Testis (tissue), 5 donors: Measurements from ENCODE around the gene POGK. TPM values are rescaled to one million over a fixed set of nuclear protein-coding genes. Genes with fewer than 3 reads are reported as not detected.

ENCODE experiments used
- DNase-seq: peaks from one replicate; pipeline ENCODE4 v3.0.0-alpha.2; 2019
- H3K27ac ChIP-seq, 2 donors: fragments of 200-600 bp; sonication (generic); one replicate each; pipeline ENCODE4 v1.5.1; 2019
- H3K27me3 ChIP-seq: fragments of 200-600 bp; sonication (generic); one replicate; pipeline ENCODE4 v1.5.1; 2019
- H3K36me3 ChIP-seq: fragments of 200-600 bp; sonication (generic); one replicate; pipeline ENCODE4 v1.5.1; 2017; ENCODE audit warnings: low read depth; ENCODE audit errors: missing control alignments
- H3K4me1 ChIP-seq: fragments of 200-600 bp; sonication (generic); one replicate; pipeline ENCODE4 v1.5.1; 2019
- H3K4me3 ChIP-seq, 2 donors: fragments of 200-600 bp; sonication (generic); one replicate each; pipeline ENCODE4 v1.5.1; 2017 to 2019
- H3K9me3 ChIP-seq: fragments of 200-600 bp; sonication (generic); one replicate; pipeline ENCODE4 v1.5.1; 2017
- POLR2A ChIP-seq: fragments of 450-650 bp; IDR thresholded peaks from one replicate; pipeline ENCODE4 v1.6.1; 2017; ENCODE audit warnings: antibody characterized with exemption, mild to moderate bottlenecking, moderate library complexity
- WGBS, 2 donors: methylation state at CpG; one replicate each; pipeline ENCODE4 v1.1.5; 2018; 5-methylcytosine and 5-hydroxymethylcytosine counted together
- intact Hi-C: fragments of 100-400 bp; cut with DNase I; formaldehyde crosslinking; loops from one replicate; pipeline ENCODE4 v1.15.1; 2023; ENCODE audit warnings: low total_unique reads
- long read RNA-seq, 2 donors: transcript quantifications; one replicate each; lab custom pipeline, GENCODE V29; 2026
- polyA plus RNA-seq: library from polyadenylated mRNA; stranded (reverse); fragments of 350-450 nt; fragmentation: Illumina TruSeq; extraction: RNeasy Lipid Tissue Mini Kit (QIAGEN cat#74804); gene quantifications from one replicate; pipeline ENCODE4 v1.2.3, GENCODE V29; 2014; ENCODE audit warnings: low read depth, low replicate concordance; ENCODE audit not compliant: insufficient read depth
- total RNA-seq, 2 donors: library from RNA; depleted of rRNA; stranded (reverse); fragments of >200 nt; gene quantifications; one replicate each; pipeline ENCODE4 v1.2.3, GENCODE V29; 2016
- TF ChIP-seq, protein P1 (sequence below), 3 experiments: fragments of 450-650 bp in 2 of 3; fragments of 200-600 bp in 1 of 3; sonication (generic) in 1 of 3; IDR thresholded peaks; one replicate each; pipeline ENCODE4 v1.5.1; 2016 to 2019; ENCODE audit warnings: antibody characterized with exemption in 3 of 3, mild to moderate bottlenecking in 2 of 3, moderate library complexity in 1 of 3

The POGK gene, protein sequence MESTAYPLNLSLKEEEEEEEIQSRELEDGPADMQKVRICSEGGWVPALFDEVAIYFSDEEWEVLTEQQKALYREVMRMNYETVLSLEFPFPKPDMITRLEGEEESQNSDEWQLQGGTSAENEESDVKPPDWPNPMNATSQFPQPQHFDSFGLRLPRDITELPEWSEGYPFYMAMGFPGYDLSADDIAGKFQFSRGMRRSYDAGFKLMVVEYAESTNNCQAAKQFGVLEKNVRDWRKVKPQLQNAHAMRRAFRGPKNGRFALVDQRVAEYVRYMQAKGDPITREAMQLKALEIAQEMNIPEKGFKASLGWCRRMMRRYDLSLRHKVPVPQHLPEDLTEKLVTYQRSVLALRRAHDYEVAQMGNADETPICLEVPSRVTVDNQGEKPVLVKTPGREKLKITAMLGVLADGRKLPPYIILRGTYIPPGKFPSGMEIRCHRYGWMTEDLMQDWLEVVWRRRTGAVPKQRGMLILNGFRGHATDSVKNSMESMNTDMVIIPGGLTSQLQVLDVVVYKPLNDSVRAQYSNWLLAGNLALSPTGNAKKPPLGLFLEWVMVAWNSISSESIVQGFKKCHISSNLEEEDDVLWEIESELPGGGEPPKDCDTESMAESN
- total RNA-seq (10 to 100 TPM; 29.2 to 29.4 TPM), polyA plus RNA-seq (14.3 TPM)
- long read RNA-seq, donor 1, full-length matches to known transcripts: 4 of 10 reads
- long read RNA-seq, donor 1, partial matches to known transcripts: 6 of 10 reads
- long read RNA-seq, donor 1, other reads (novel, unspliced or antisense): 0 of 10 reads
- long read RNA-seq, donor 2, full-length matches to known transcripts: 4 of 4 reads
- long read RNA-seq, donor 2, partial matches to known transcripts: 0 of 4 reads
- long read RNA-seq, donor 2, other reads (novel, unspliced or antisense): 0 of 4 reads

- intact Hi-C loops: no loop called here
- peaks cover 27% of the 10 kb centered on the region for H3K4me1 ChIP-seq
Observed at GRCh38 chr1:166838766-166839599, at the start of gene POGK. POGK (plus strand) TSS chr1:166839475; CDS start chr1:166840957, 1,482 bp downstream.

DNA sequence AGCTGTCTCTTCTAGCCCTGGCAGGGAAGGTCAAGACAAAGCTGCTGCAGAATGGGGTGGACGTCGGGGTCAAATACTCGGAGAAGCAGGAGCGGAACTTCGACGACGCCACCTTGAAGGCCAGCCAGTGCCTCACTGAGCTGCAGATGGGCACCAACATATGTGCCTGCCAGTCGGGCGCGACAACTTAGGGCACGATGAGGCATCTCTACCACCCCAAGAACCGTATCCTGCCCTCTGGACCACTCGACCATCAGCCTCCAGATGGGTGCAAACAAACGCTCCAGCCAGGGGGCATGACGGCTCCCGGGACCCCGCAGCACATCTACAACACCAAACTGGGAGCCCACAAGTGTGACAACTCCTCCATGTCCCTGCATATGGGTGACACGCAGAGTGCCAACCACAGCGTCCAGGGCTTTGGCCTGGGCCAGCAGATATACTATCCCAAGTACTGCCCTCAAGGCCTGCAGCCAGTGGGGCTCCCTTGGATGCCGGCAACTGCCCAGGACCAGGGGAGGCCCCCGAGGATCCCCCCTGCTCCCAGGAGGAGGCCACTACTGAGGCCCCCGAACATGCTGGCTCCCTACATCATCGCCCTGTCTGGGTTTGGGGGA, 42.5 kb upstream of the POGK start:
- no peaks in the 10 kb centered on the region for H3K9me3 ChIP-seq

More at GRCh38 chr1:166838766-166839599, at the start of gene POGK:
- H3K4me3 ChIP-seq: peak within 1 kb of the TSS; percentile 66 to 75
- H3K9me3 ChIP-seq: no peaks in the 10 kb centered on the region
- H3K27ac ChIP-seq: peak within 1 kb of the TSS; percentile 79 to 81
- H3K27me3 ChIP-seq: no peaks in the 10 kb centered on the region
- TF ChIP-seq, protein P1, sequence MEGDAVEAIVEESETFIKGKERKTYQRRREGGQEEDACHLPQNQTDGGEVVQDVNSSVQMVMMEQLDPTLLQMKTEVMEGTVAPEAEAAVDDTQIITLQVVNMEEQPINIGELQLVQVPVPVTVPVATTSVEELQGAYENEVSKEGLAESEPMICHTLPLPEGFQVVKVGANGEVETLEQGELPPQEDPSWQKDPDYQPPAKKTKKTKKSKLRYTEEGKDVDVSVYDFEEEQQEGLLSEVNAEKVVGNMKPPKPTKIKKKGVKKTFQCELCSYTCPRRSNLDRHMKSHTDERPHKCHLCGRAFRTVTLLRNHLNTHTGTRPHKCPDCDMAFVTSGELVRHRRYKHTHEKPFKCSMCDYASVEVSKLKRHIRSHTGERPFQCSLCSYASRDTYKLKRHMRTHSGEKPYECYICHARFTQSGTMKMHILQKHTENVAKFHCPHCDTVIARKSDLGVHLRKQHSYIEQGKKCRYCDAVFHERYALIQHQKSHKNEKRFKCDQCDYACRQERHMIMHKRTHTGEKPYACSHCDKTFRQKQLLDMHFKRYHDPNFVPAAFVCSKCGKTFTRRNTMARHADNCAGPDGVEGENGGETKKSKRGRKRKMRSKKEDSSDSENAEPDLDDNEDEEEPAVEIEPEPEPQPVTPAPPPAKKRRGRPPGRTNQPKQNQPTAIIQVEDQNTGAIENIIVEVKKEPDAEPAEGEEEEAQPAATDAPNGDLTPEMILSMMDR (IDR thresholded peaks at IDR 0.05): no peak
- TF ChIP-seq POLR2A: no peak
- H3K36me3 ChIP-seq: no peaks in the 10 kb centered on the region
- 0 to 3% methylated on average over 20 to 36 of the region's 63 CpGs for WGBS, 2 donors
- DNase-seq: peak; percentile 92

GRCh38 chr1:166808952-166809351, 30.3 kb upstream of the POGK start:
- intact Hi-C loops: no loop called here
- Histone ChIP-seq H3K4me1 (no peaks in the 10 kb centered on the region), H3K27ac (no peak overlapping the region), H3K36me3 (no peaks in the 10 kb centered on the region), H3K9me3 (no peaks in the 10 kb centered on the region), H3K4me3 (no peak overlapping the region), H3K27me3 (no peaks in the 10 kb centered on the region)
- 69 to 80% methylated on average over 2 of the region's 2 CpGs for WGBS, 2 donors
- DNase-seq: no peak
- TF ChIP-seq, protein P1 (IDR thresholded peaks at IDR 0.05): no peak
- no peak for TF ChIP-seq POLR2A

More for the DNA sequence above, 42.5 kb upstream of the POGK start:
- no peaks in the 10 kb centered on the region for H3K4me1 ChIP-seq
- no peaks in the 10 kb centered on the region for H3K27me3 ChIP-seq
- intact Hi-C loops: no loop called here
- H3K4me3 ChIP-seq: peak overlapping the region in 1 of 2 donors; percentile 5
- WGBS, 2 donors: 70 to 80% methylated on average over 22 to 23 of the region's 23 CpGs
- TF ChIP-seq, protein P1 (IDR thresholded peaks at IDR 0.05): no peak
- no peak for TF ChIP-seq POLR2A
- no peaks in the 10 kb centered on the region for H3K36me3 ChIP-seq
- H3K27ac ChIP-seq: no peak overlapping the region
- no peak for DNase-seq

DNA sequence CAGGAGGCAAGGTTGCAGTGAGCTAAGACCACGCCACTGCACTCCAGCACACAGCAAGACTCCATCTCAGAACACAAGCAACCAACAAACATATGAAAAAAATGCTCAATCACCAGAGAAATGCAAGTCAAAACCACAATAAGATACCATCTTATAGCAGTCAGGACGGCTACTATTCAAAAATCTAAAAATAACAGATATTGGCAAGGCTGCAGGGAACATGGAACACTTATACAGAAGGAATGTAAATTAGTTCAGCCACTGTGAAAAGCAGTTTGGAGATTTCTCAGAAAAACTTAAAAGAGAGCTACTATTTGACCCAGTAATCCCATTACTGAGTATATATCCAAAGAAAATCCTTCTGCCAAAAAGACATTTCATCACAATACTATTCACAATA, 27.6 kb upstream of the POGK start:
- 41 to 75% methylated on average over 2 of the region's 2 CpGs for WGBS, 2 donors
- Histone ChIP-seq H3K4me3 (no peak overlapping the region), H3K36me3 (no peaks in the 10 kb centered on the region), H3K4me1 (no peaks in the 10 kb centered on the region), H3K9me3 (no peaks in the 10 kb centered on the region), H3K27me3 (no peaks in the 10 kb centered on the region), H3K27ac (no peak overlapping the region)
- intact Hi-C loops: no loop called here
- DNase-seq: no peak
- TF ChIP-seq, protein P1 (IDR thresholded peaks at IDR 0.05): no peak
- no peak for TF ChIP-seq POLR2A
